ENCODE measurements around the gene PPP1R13B.

The PPP1R13B gene

DNA sequence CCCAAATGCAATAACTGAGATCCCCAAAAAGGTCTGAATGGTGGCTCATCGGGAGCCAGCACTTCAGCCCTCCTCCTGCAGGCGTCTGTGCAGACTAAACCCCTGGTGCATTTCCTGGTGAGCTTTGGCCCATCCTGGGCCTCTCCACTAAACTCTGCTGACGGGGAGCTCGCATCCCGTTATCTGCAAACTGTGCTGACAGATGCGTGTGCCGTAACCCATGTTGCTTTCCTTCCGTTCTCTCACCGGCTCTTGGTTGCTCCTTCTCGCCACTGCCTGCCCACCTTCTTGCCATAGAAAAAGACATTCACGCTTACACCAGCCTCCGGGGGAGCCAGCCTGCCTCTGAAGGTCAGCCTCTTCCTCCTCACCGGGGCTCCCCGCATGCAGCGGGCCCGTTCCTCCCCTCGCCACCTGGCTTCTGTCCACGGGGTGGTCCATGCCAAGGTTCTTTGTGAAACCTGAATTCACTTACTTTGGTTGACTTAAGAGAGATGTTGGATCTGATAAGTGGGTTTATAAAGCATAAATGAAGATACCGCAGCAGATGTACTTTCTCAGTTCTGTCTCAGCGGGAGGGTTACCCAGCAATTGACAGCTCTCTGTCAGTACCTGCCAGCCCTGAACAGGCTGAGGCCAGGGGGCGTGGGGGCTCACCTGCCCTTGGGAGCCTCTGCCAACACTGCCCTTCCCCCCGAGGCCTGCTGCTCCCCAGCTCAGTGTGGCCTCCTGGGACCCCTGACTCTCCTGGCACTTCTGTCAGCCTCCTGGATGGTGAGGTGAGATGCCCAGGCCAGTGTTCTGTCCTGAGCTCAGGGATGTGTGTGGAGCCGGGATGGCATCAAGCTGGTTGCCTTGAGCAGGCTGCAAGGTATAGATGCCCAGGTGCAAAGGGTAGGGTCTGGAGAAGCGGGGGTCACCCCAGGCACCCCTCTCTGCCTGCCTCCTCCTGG, 117.6 kb downstream of the PPP1R13B start:
- TF ChIP-seq POLR2AphosphoS5 (IDR thresholded peaks at IDR 0.05; ENCODE audit: low read depth) (no peak), SPI1 (IDR thresholded peaks at IDR 0.05; ENCODE audit: borderline replicate concordance, low read depth) (no peak), GABPA (IDR thresholded peaks at IDR 0.05; ENCODE audit: low read depth) (no peak)
- TF ChIP-seq, protein P1, sequence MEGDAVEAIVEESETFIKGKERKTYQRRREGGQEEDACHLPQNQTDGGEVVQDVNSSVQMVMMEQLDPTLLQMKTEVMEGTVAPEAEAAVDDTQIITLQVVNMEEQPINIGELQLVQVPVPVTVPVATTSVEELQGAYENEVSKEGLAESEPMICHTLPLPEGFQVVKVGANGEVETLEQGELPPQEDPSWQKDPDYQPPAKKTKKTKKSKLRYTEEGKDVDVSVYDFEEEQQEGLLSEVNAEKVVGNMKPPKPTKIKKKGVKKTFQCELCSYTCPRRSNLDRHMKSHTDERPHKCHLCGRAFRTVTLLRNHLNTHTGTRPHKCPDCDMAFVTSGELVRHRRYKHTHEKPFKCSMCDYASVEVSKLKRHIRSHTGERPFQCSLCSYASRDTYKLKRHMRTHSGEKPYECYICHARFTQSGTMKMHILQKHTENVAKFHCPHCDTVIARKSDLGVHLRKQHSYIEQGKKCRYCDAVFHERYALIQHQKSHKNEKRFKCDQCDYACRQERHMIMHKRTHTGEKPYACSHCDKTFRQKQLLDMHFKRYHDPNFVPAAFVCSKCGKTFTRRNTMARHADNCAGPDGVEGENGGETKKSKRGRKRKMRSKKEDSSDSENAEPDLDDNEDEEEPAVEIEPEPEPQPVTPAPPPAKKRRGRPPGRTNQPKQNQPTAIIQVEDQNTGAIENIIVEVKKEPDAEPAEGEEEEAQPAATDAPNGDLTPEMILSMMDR (IDR thresholded peaks at IDR 0.05; ENCODE audit: insufficient read depth, low read length) = no peak
- TF ChIP-seq, protein P2, sequence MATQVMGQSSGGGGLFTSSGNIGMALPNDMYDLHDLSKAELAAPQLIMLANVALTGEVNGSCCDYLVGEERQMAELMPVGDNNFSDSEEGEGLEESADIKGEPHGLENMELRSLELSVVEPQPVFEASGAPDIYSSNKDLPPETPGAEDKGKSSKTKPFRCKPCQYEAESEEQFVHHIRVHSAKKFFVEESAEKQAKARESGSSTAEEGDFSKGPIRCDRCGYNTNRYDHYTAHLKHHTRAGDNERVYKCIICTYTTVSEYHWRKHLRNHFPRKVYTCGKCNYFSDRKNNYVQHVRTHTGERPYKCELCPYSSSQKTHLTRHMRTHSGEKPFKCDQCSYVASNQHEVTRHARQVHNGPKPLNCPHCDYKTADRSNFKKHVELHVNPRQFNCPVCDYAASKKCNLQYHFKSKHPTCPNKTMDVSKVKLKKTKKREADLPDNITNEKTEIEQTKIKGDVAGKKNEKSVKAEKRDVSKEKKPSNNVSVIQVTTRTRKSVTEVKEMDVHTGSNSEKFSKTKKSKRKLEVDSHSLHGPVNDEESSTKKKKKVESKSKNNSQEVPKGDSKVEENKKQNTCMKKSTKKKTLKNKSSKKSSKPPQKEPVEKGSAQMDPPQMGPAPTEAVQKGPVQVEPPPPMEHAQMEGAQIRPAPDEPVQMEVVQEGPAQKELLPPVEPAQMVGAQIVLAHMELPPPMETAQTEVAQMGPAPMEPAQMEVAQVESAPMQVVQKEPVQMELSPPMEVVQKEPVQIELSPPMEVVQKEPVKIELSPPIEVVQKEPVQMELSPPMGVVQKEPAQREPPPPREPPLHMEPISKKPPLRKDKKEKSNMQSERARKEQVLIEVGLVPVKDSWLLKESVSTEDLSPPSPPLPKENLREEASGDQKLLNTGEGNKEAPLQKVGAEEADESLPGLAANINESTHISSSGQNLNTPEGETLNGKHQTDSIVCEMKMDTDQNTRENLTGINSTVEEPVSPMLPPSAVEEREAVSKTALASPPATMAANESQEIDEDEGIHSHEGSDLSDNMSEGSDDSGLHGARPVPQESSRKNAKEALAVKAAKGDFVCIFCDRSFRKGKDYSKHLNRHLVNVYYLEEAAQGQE (IDR thresholded peaks at IDR 0.05; ENCODE audit: insufficient replicate concordance, low read depth) = no peak
- no peak for DNase-seq (ENCODE audit: low read depth in 1 of 2, low spot score in 1 of 2)
- H3K27me3 ChIP-seq (ENCODE audit: insufficient read depth, poor library complexity, severe bottlenecking) = no peaks in the 10 kb centered on the region
- no peak overlapping the region for H3K27ac ChIP-seq (replicated peaks)
- H3K4me3 ChIP-seq (replicated peaks; ENCODE audit: insufficient read depth, low read length) = no peak overlapping the region

DNA sequence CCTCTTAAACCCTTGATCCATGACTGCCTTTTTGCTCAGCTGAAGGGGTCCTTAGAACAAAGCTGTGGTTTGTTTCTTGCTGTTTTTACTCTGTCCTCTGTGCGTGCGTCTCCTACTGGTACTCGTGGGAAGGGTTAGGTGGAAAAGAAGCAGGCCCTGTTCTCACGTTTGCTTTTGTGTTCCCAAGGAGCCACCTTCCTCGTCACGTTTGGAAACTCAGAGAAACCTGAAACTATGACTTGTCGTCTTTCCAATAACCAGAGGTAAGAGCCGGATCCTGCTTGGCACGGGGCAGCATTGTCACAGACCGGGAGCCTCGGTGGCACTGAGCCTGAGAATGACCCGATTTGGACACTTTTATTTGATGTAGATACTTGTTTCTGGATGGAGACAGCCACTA, 118.7 kb downstream of the PPP1R13B start:
- TF ChIP-seq, protein P1 (IDR thresholded peaks at IDR 0.05; ENCODE audit: insufficient read depth, low read length) = no peak
- TF ChIP-seq, protein P2 (IDR thresholded peaks at IDR 0.05; ENCODE audit: insufficient replicate concordance, low read depth) = no peak
- TF ChIP-seq POLR2AphosphoS5 (IDR thresholded peaks at IDR 0.05; ENCODE audit: low read depth) (no peak), SPI1 (IDR thresholded peaks at IDR 0.05; ENCODE audit: borderline replicate concordance, low read depth) (no peak), GABPA (IDR thresholded peaks at IDR 0.05; ENCODE audit: low read depth) (no peak)
- Histone ChIP-seq H3K27me3 (ENCODE audit: insufficient read depth, poor library complexity, severe bottlenecking) (no peaks in the 10 kb centered on the region), H3K27ac (replicated peaks) (no peak overlapping the region), H3K4me3 (replicated peaks; ENCODE audit: insufficient read depth, low read length) (no peak overlapping the region)
- DNase-seq (ENCODE audit: low read depth in 1 of 2, low spot score in 1 of 2) = no peak

DNA sequence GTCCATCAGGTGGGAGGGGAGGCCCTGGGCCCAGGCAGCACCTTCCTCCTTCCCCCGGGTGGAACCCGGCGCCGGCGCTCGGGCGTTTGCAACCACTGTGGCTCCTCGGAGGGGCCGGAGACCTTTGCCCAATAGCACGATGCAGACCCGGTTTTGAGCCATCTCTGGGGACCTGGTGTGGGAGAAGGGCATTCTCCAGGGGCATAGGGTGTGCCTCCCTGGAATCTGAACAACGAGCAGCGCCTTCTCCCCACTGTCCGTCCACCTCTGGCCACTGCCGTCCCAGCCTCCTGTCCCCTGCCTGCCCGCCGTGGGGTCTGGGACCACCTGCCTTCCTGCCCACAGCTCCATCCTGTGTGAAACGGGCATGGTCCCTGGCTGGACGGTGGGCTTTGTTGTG, 119.2 kb downstream of the PPP1R13B start:
- Histone ChIP-seq H3K4me3 (replicated peaks; ENCODE audit: insufficient read depth, low read length) (no peak overlapping the region), H3K27me3 (ENCODE audit: insufficient read depth, poor library complexity, severe bottlenecking) (no peaks in the 10 kb centered on the region), H3K27ac (replicated peaks) (no peak overlapping the region)
- TF ChIP-seq GABPA (IDR thresholded peaks at IDR 0.05; ENCODE audit: low read depth) (no peak), SPI1 (IDR thresholded peaks at IDR 0.05; ENCODE audit: borderline replicate concordance, low read depth) (no peak), POLR2AphosphoS5 (IDR thresholded peaks at IDR 0.05; ENCODE audit: low read depth) (no peak)
- TF ChIP-seq, protein P1 (IDR thresholded peaks at IDR 0.05; ENCODE audit: insufficient read depth, low read length) = no peak
- TF ChIP-seq, protein P2 (IDR thresholded peaks at IDR 0.05; ENCODE audit: insufficient replicate concordance, low read depth) = no peak
- DNase-seq (ENCODE audit: low read depth in 1 of 2, low spot score in 1 of 2) = no peak
